Measurements from ENCODE around the gene PTPRG.

The PTPRG gene

DNA sequence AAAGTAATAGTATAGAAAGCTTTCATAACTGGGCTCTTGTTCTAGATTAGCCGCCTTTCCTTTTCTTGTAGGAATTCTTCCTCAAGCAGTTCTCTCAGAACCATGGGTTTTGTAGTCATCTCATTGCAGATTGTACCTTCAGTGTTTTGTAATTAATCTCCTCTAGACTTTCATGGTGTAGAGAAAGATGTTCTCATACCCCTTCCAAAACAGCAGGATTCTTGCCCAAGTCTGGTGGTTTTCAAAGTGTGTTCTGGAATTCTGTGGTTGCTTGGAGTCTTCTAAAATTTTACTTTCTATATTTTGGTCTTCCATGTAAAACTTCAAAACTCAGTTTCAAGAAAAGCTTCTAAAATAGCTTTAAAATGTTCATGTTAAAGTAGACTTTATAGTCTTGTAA, 293.8 kb downstream of the PTPRG start:
- TF ChIP-seq YY1 (IDR thresholded peaks at IDR 0.05; ENCODE audit: low read depth) (no peak), TEAD4 (IDR thresholded peaks at IDR 0.05) (no peak), ZBTB7A (IDR thresholded peaks at IDR 0.05; ENCODE audit: low read depth) (no peak), NFIC (IDR thresholded peaks at IDR 0.05) (no peak), CREB1 (IDR thresholded peaks at IDR 0.05; ENCODE audit: low read depth) (no peak), CEBPB (IDR thresholded peaks at IDR 0.05) (no peak), TAF1 (IDR thresholded peaks at IDR 0.05; ENCODE audit: low read depth) (no peak)
- TF ChIP-seq, protein P1, sequence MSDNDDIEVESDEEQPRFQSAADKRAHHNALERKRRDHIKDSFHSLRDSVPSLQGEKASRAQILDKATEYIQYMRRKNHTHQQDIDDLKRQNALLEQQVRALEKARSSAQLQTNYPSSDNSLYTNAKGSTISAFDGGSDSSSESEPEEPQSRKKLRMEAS (IDR thresholded peaks at IDR 0.05): no peak
- TF ChIP-seq, protein P2, sequence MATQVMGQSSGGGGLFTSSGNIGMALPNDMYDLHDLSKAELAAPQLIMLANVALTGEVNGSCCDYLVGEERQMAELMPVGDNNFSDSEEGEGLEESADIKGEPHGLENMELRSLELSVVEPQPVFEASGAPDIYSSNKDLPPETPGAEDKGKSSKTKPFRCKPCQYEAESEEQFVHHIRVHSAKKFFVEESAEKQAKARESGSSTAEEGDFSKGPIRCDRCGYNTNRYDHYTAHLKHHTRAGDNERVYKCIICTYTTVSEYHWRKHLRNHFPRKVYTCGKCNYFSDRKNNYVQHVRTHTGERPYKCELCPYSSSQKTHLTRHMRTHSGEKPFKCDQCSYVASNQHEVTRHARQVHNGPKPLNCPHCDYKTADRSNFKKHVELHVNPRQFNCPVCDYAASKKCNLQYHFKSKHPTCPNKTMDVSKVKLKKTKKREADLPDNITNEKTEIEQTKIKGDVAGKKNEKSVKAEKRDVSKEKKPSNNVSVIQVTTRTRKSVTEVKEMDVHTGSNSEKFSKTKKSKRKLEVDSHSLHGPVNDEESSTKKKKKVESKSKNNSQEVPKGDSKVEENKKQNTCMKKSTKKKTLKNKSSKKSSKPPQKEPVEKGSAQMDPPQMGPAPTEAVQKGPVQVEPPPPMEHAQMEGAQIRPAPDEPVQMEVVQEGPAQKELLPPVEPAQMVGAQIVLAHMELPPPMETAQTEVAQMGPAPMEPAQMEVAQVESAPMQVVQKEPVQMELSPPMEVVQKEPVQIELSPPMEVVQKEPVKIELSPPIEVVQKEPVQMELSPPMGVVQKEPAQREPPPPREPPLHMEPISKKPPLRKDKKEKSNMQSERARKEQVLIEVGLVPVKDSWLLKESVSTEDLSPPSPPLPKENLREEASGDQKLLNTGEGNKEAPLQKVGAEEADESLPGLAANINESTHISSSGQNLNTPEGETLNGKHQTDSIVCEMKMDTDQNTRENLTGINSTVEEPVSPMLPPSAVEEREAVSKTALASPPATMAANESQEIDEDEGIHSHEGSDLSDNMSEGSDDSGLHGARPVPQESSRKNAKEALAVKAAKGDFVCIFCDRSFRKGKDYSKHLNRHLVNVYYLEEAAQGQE (IDR thresholded peaks at IDR 0.05; ENCODE audit: low read depth): no peak

DNA sequence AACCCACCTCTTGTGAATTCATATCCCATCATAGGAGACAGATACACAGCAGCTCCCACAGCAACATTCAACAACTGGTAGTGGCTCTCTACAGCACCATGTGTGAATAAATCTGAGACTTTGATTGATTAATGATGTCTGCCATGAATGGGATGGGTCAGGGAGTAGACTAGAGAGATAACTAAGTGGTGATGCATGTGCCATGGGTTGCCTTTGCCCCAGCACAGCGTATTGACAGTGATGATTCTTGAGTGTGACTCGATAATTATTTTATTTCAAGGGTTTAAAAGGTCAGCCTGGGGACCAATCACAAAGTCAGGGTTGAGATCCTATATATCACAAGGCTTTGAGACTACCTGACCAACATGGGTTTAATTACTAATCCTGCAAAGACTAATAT, 295.9 kb downstream of the PTPRG start:
- TF ChIP-seq TAF1 (IDR thresholded peaks at IDR 0.05; ENCODE audit: low read depth): no peak
- no peak for TF ChIP-seq RAD21 (IDR thresholded peaks at IDR 0.05; ENCODE audit: low read depth)
- TF ChIP-seq, protein P1 (IDR thresholded peaks at IDR 0.05): no peak
- TF ChIP-seq NFIC (IDR thresholded peaks at IDR 0.05): no peak
- no peak for TF ChIP-seq EGR1 (IDR thresholded peaks at IDR 0.05)
- no peak for TF ChIP-seq CREB1 (IDR thresholded peaks at IDR 0.05; ENCODE audit: low read depth)
- no peak for TF ChIP-seq TCF12 (IDR thresholded peaks at IDR 0.05; ENCODE audit: low read depth)
- TF ChIP-seq, protein P3, sequence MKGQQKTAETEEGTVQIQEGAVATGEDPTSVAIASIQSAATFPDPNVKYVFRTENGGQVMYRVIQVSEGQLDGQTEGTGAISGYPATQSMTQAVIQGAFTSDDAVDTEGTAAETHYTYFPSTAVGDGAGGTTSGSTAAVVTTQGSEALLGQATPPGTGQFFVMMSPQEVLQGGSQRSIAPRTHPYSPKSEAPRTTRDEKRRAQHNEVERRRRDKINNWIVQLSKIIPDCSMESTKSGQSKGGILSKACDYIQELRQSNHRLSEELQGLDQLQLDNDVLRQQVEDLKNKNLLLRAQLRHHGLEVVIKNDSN (IDR thresholded peaks at IDR 0.05): no peak
- TF ChIP-seq, protein P2 (IDR thresholded peaks at IDR 0.05; ENCODE audit: low read depth): no peak

DNA sequence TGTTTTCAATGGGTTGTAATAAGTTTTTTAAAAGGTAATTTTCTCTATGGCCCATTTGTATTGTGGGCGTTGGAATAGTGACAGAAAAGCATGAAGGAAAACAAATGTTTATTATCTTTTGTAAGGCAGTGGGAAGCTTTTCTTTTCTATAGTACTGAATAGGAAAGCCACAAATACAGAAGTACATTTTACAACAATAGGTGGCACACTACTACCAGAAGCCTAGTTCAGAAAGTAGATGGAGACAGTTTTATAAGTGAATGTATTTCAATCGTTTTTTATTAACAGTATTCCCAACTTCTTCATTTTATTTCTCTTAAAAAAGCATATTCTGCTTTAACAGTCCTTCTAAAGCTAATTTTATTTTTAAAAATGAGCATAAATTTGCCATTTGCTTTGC, 296.7 kb downstream of the PTPRG start:
- TF ChIP-seq, protein P1 (IDR thresholded peaks at IDR 0.05): no peak
- peak; percentile 65 for TF ChIP-seq RAD21 (IDR thresholded peaks at IDR 0.05; ENCODE audit: low read depth)

DNA sequence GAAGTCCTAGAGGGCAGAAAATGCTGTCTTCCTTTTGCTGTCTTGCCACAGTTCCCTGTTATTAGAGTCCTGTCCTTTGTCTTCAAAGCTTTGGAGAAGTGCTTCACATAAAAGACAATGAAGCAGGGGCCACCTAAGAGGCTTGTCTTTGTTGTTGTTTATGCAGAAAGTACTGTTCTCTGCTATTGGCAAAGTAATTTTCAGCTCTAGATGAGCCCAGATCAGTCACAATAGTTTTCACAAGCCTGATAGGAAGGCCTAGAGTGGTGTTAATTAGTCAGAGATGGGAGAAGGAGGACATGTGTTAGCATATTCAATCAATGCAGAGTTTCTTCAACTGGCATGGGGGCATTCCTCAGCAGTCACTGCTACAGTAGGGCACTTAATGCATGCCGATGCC, 300.0 kb downstream of the PTPRG start:
- TF ChIP-seq, protein P2 (IDR thresholded peaks at IDR 0.05; ENCODE audit: low read depth): no peak
- TF ChIP-seq TAF1 (IDR thresholded peaks at IDR 0.05; ENCODE audit: low read depth) (no peak), FOXM1 (IDR thresholded peaks at IDR 0.05; ENCODE audit: borderline replicate concordance, low read depth) (no peak), EP300 (IDR thresholded peaks at IDR 0.05; ENCODE audit: borderline replicate concordance) (no peak), EGR1 (IDR thresholded peaks at IDR 0.05) (no peak), TEAD4 (IDR thresholded peaks at IDR 0.05) (no peak), YY1 (IDR thresholded peaks at IDR 0.05; ENCODE audit: low read depth) (no peak), CREB1 (IDR thresholded peaks at IDR 0.05; ENCODE audit: low read depth) (no peak), ZBTB7A (IDR thresholded peaks at IDR 0.05; ENCODE audit: low read depth) (no peak), RAD21 (IDR thresholded peaks at IDR 0.05; ENCODE audit: low read depth) (no peak)
- TF ChIP-seq, protein P3 (IDR thresholded peaks at IDR 0.05): no peak

DNA sequence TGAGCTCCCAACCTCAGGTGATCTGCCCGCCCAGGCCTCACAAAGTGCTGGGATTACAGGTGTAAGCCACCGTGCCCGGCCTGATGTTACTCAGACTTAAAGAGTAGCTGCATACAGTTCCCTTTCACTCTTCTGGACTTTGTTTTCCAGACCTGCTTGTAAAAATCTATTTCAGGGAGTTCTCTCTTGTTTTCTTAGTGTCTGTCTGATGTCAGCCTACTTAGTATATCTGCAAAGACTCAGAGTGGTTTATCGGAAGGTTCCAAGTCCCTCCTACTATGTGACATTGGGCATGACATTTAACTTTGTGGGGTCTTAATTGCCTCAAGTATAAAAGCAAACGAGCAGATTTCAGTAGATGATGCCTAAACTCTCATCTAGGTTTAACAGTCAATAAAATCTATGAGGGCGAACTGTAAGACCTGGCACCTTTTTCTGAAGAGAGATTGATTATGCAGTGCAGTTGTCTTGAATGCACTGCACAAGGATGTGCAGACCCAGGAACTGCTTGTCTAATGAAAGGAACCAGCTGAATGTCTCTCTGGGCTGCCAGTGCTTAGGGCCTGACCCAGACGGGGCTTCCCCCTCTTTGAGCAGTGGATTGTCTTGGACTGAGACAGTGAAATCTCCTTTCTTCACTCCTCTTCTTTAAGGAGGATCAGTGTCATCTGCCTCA, 301.4 kb downstream of the PTPRG start:
- TF ChIP-seq, protein P2 (IDR thresholded peaks at IDR 0.05; ENCODE audit: low read depth): no peak
- TF ChIP-seq TAF1 (IDR thresholded peaks at IDR 0.05; ENCODE audit: low read depth): no peak
- TF ChIP-seq RAD21 (IDR thresholded peaks at IDR 0.05; ENCODE audit: low read depth): no peak
- TF ChIP-seq ZBTB7A (IDR thresholded peaks at IDR 0.05; ENCODE audit: low read depth): no peak
- no peak for TF ChIP-seq CEBPB (IDR thresholded peaks at IDR 0.05)
- no peak for TF ChIP-seq FOXM1 (IDR thresholded peaks at IDR 0.05; ENCODE audit: borderline replicate concordance, low read depth)
